Heart right ventricle (tissue), 16 donors: ENCODE measurements around the gene ROR2. TPM values are rescaled to one million over a fixed set of nuclear protein-coding genes. Genes with fewer than 3 reads are reported as not detected.

Source experiments
- ATAC-seq, 8 donors: fragments of 200-7000 bp; cut with Tn5 transposase; one replicate each; pipeline ENCODE4 v1.9.1; 2020; ENCODE audit warnings: mild to moderate bottlenecking in 8 of 8, moderate library complexity in 8 of 8, moderate number of reproducible peaks in 1 of 8
- DNase-seq, 2 donors: peaks; one replicate each; pipeline ENCODE4 v3.0.0-alpha.2; 2020
- H3K27ac ChIP-seq, 10 donors: fragments of 200-600 bp; sonication (generic) in 2 of 10; one replicate each; pipeline versions ENCODE4 v1.5.0 to v1.8.0; 2020 to 2022; ENCODE audit warnings: mild to moderate bottlenecking in 3 of 10
- H3K27me3 ChIP-seq, 7 donors: fragments of 200-600 bp; one replicate each; pipeline ENCODE4 v1.8.0; 2021 to 2022; ENCODE audit warnings: mild to moderate bottlenecking in 2 of 7
- H3K36me3 ChIP-seq, 9 donors: fragments of 200-600 bp; sonication (generic) in 1 of 9; one replicate each; pipeline versions ENCODE4 v1.5.0 to v1.8.0; 2020 to 2022; ENCODE audit warnings: mild to moderate bottlenecking in 2 of 9
- H3K4me1 ChIP-seq, 9 donors: fragments of 200-600 bp; sonication (generic) in 1 of 9; one replicate each; pipeline versions ENCODE4 v1.5.0 to v1.8.0; 2020 to 2022; ENCODE audit warnings: mild to moderate bottlenecking in 4 of 9
- H3K4me3 ChIP-seq, 10 donors: fragments of 200-600 bp; sonication (generic) in 2 of 10; one replicate each; pipeline versions ENCODE4 v1.5.0 to v1.8.0; 2020 to 2022; ENCODE audit warnings: mild to moderate bottlenecking in 7 of 10, moderate library complexity in 2 of 10
- H3K9me3 ChIP-seq, 11 donors: fragments of 200-600 bp in 10 of 11; sonication (generic) in 2 of 11; one replicate each; pipeline versions ENCODE4 v1.5.0 to v1.8.0; 2013 to 2022; ENCODE audit warnings: mild to moderate bottlenecking in 2 of 11, control low read depth in 1 of 11, moderate library complexity in 1 of 11
- CTCF ChIP-seq, 9 donors: fragments of 200-600 bp; sonication (generic) in 2 of 9; IDR thresholded peaks; one replicate each; pipeline versions ENCODE4 v1.5.0 to v1.8.0; 2021 to 2022; ENCODE audit warnings: antibody characterized with exemption in 9 of 9, mild to moderate bottlenecking in 5 of 9, moderate library complexity in 1 of 9
- WGBS, 2 donors: extraction: QIAGEN DNeasy Blood & Tissue Kit; methylation state at CpG; one replicate each; pipeline ENCODE4 v1.1.7; 2013; ENCODE audit warnings: inconsistent platforms in 1 of 2; 5-methylcytosine and 5-hydroxymethylcytosine counted together
- intact Hi-C, 10 donors: fragments of 100-400 bp; cut with DNase I; formaldehyde crosslinking; loops; one replicate each; pipeline versions ENCODE4 v1.11.1 to v1.14.2; 2022
- polyA plus RNA-seq, 2 donors: library from polyadenylated mRNA; stranded (reverse); fragments of 200-250 nt; gene quantifications; one replicate each; pipeline ENCODE4 v1.2.3, GENCODE V29; 2013
- total RNA-seq, 10 donors: library from RNA; stranded (reverse); fragmentation: NEBNext Ultra II Directional in 3 of 10; extraction: Animal tissue kit (Norgen Biotek cat#: 25700) in 3 of 10; gene quantifications; one replicate each; pipeline versions ENCODE4 v1.2.1 to v1.2.4, GENCODE V29; 2021 to 2023
- donor health status: Arrhythmogenic right ventricular cardiomyopathy.
- donor health status: ischemic (EF 13 %, LVEDD 7.1; RV severe dilation, severe dysfunction).
- donor health status: healthy with polysubstance abuse.
- donor health status: DM: no; HTN: yes; CAD: no.
- donor health status: DM: no; HTN: no; CAD: no.
- donor health status: ischemic (EF 25% LVEDD 6.9; RV normal size, moderate dysfunction).
- donor health status: ischemic (EF 25% LVEDD 5.7; RV mildly dilated, moderate dysfunction).
- donor health status: healthy.
- donor health status: DM: yes; HTN: yes; CAD: no.
- donor health status: Ischemic cardiomyopathy.
- donor health status: ischemic (EF 35%, LVEDD 5.7; RV mildly dilated, moderate dysfunction).
- donor health status: nonischemic (EF 11% LVEDD 7.7; RV severe dilation, severe dysfunction).
- donor health status: DM: yes; HTN: yes; CAD: no.
- donor health status: PGD.
- donor health status: ischemic (EF 29% LVEDD 5.4; RV normal size, mild dysfunction).
- donor health status: nonischemic (EF 23%, LVEDD 6.1; RV moderate dilation, normal function).

The ROR2 gene
- total and polyA plus RNA-seq, 12 donors, result 0.11 to 1.4 (median 0.47) TPM

DNA sequence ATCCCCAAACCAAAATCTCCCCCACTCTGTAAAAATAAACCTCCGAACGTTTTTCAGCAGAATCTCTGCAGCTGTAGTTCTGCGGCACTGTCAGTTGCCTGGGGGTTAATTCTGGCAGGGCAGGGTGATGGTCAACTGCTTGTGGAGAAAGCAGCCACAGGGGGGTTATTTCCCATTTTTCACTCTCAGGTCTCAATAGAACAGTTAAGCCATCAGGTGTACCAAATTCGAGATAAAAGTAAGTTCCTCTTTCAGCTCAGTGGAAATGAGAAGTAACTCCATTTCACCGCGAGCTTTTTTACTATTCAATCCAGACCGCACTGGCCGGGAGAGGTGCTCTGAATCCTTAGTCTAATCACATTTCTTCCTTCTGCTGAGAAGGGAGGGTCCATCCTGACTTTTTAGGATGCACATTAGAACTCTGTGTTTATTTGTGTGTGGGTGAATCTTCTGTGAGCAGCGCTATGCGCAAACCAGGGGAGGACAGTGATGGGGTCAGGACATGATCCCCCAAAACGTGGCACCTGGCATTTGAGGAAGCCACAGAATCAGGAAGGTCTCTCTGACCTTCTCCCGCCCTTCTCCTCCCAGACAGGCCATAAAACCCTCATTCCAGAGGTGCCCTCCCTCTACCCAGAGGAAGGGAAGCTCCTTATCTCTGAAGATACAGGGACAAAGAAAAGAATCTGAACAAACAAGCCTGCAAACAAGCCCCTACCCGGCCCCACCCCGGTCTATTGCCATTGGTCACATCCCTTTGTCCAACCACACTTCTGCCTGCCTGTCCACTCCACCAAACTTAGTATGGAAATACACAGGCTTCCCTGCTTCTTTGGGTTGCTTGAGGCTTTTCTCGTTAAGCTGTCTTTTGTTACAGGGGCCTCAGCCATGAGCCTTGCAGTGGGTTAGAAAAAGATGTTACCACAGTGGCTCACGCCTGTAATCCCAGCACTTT is 229.0 kb downstream of the ROR2 start:
- DNase-seq (no peak), ATAC-seq (no peak)
- TF ChIP-seq CTCF (IDR thresholded peaks at IDR 0.05), result no peak
- Histone ChIP-seq H3K4me3 (no peak overlapping the region), H3K4me1 (no peaks in the 10 kb centered on the region), H3K27ac (no peak overlapping the region), H3K36me3 (peaks cover 0 to 4% (median 0%) of the 10 kb centered on the region in 9 donors), H3K27me3 (peaks cover 0 to 4% (median 0%) of the 10 kb centered on the region in 7 donors), H3K9me3 (peaks cover 0 to 10% (median 0%) of the 10 kb centered on the region in 11 donors)
- intact Hi-C loops, result loop anchor here in 4 of 10 donors (10.0 kb wide), 2 partner anchors 686 to 806 kb away; no protein-coding TSS in a partner anchor
- 66 to 69% methylated on average over 16 of the region's 16 CpGs for WGBS, 2 donors

GRCh38 chr9:91720313-91720712 is 229.7 kb downstream of the ROR2 start:
- H3K27ac ChIP-seq, result no peak overlapping the region
- no peaks in the 10 kb centered on the region for H3K4me1 ChIP-seq
- no peak overlapping the region for H3K4me3 ChIP-seq
- peaks cover 0 to 4% (median 0%) of the 10 kb centered on the region in 9 donors for H3K36me3 ChIP-seq
- intact Hi-C loops, result loop anchor here in 4 of 10 donors (10.0 kb wide), 2 partner anchors 686 to 806 kb away; no protein-coding TSS in a partner anchor
- DNase-seq (no peak), ATAC-seq (no peak)
- TF ChIP-seq CTCF (IDR thresholded peaks at IDR 0.05), result no peak
- H3K9me3 ChIP-seq, result peaks cover 0 to 11% (median 0%) of the 10 kb centered on the region in 11 donors
- H3K27me3 ChIP-seq, result peaks cover 0 to 4% (median 0%) of the 10 kb centered on the region in 7 donors
- 73 to 87% methylated on average over 3 of the region's 3 CpGs for WGBS, 2 donors

GRCh38 chr9:91718071-91718470 is 232.0 kb downstream of the ROR2 start:
- Histone ChIP-seq H3K27me3 (peaks cover 0 to 10% (median 6%) of the 10 kb centered on the region in 7 donors), H3K9me3 (peaks cover 0 to 11% (median 0%) of the 10 kb centered on the region in 11 donors), H3K4me1 (no peaks in the 10 kb centered on the region), H3K36me3 (no peaks in the 10 kb centered on the region), H3K4me3 (no peak overlapping the region), H3K27ac (no peak overlapping the region)
- TF ChIP-seq CTCF (IDR thresholded peaks at IDR 0.05), result no peak
- intact Hi-C loops, result no loop called here
- no peak for DNase-seq
- ATAC-seq, result no peak
- WGBS, 2 donors, result 88 to 92% methylated on average over 9 of the region's 9 CpGs

DNA sequence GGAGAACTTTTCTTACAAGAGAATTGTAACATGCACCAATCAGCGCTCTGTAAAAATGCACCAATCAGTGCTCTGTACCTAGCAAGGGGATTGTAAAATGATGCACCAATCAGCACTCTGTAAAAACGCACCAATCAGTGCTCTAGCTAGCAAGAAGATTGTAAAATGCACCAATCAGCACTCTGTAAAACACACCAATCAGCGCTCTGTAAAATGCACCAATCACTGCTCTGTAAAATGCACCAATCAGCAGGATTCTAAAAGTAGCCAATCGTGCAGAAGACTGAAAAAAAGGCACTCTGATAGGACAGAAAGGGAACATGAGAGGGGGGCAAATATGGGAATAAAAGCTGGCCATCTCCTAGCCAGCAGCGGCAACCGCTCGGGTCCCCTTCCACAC is 233.2 kb downstream of the ROR2 start:
- ATAC-seq (no peak), DNase-seq (no peak)
- Histone ChIP-seq H3K36me3 (no peaks in the 10 kb centered on the region), H3K9me3 (peaks cover 0 to 11% (median 0%) of the 10 kb centered on the region in 11 donors), H3K4me3 (no peak overlapping the region), H3K27me3 (peaks cover 0 to 10% (median 6%) of the 10 kb centered on the region in 7 donors), H3K27ac (no peak overlapping the region), H3K4me1 (peaks cover 0 to 5% (median 0%) of the 10 kb centered on the region in 9 donors)
- intact Hi-C loops, result no loop called here
- no peak for TF ChIP-seq CTCF (IDR thresholded peaks at IDR 0.05)
- WGBS, 2 donors, result 93 to 96% methylated on average over 7 of the region's 7 CpGs
